GM10248 (cell line): ENCODE data around the gene PHLPP1.

Experiments used
- CTCF ChIA-PET: fragments of 300-600 bp; sonication (Branson Sonifier 250); formaldehyde crosslinking; extraction: SDS; loops from one replicate; lab custom pipeline; 2021; ENCODE audit warnings: antibody characterized with exemption; lab: Yijun Ruan, JAX
- POLR2A ChIA-PET: fragments of 350-650 bp; sonication (Branson Sonifier 250); formaldehyde crosslinking; extraction: SDS; loops from one replicate; lab custom pipeline; 2020; ENCODE audit warnings: antibody characterized with exemption; lab: Yijun Ruan, JAX
- DNase-seq: peaks from one replicate; pipeline ENCODE4 v3.0.0; 2012; ENCODE audit errors: extremely low spot score
- CTCF ChIP-seq: IDR thresholded peaks from 2 replicates; pipeline ENCODE4 v1.5.1; 2012; ENCODE audit warnings: mild to moderate bottlenecking, low read depth; ENCODE audit errors: extremely low read depth, missing control alignments, control extremely low read depth

PHLPP1 gene

GRCh38 chr18:62957885-62958472, 242.6 kb downstream of the PHLPP1 start:
- ChIA-PET CTCF (interaction anchor here (0.6 to 8.0 kb wide), 30 partner anchors 8 to 532 kb away, joined by 3 to 72 read pairs (median 4); partner anchors contain the start of gene PHLPP1), POLR2A (interaction anchor here (0.9 kb wide), 1 partner anchor 243 kb away, joined by 3 read pairs; the partner anchor contains the start of gene PHLPP1)
- TF ChIP-seq CTCF: peak; percentile 40
- no peak for DNase-seq

GRCh38 chr18:62959481-62959880, 244.1 kb downstream of the PHLPP1 start:
- ChIA-PET CTCF (interaction anchor here (1.2 to 8.0 kb wide), 5 partner anchors 11 to 373 kb away, joined by 3 to 72 read pairs (median 31); partner anchors contain the start of gene PHLPP1), POLR2A (no interaction called here)
- TF ChIP-seq CTCF: no peak
- DNase-seq: no peak

GRCh38 chr18:62963507-62963906, 248.2 kb downstream of the PHLPP1 start:
- no peak for TF ChIP-seq CTCF
- ChIA-PET CTCF (interaction anchor here (0.5 to 3.7 kb wide), 8 partner anchors 18 to 378 kb away, joined by 3 to 15 read pairs (median 4); partner anchors contain the start of genes BCL2 and PHLPP1), POLR2A (no interaction called here)
- no peak for DNase-seq

- CTCF ChIA-PET: interaction anchor here (1.0 to 3.7 kb wide), 3 partner anchors 17 to 379 kb away, joined by 3 to 15 read pairs (median 8); no protein-coding TSS in a partner anchor
- no peak for TF ChIP-seq CTCF
- POLR2A ChIA-PET: no interaction called here
- DNase-seq: no peak
Measured at GRCh38 chr18:62964432-62964831, 249.1 kb downstream of the PHLPP1 start.

- no peak for DNase-seq
- CTCF ChIA-PET: interaction anchor here (1.0 to 1.8 kb wide), 4 partner anchors 9 to 252 kb away, joined by 3 to 17 read pairs (median 4); partner anchors contain the start of gene PHLPP1
- TF ChIP-seq CTCF: no peak
- POLR2A ChIA-PET: no interaction called here
Measured at GRCh38 chr18:62967089-62967488, 251.7 kb downstream of the PHLPP1 start.

DNA sequence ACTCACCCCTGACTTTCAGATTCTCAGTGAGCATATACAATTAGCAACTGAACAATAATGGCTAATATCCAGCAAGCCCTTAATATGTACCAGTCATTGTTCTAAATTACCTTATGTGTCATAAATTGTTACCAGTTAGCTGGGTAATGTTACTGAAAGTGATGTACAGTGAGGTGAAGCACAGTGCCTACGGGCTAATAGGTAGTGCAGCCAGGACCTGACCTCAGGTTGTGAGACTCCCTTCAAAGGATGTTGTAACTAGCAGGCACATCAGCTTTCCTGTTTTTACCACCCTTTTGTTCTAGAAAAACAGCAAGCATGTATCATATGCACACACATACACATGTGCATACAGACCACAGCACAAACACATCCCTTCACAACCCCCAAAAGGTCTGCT, 258.3 kb downstream of the PHLPP1 start:
- DNase-seq: no peak
- ChIA-PET CTCF (interaction anchor here (1.1 to 4.0 kb wide), 3 partner anchors 8 to 259 kb away, joined by 3 to 21 read pairs (median 15); no protein-coding TSS in a partner anchor), POLR2A (no interaction called here)

More for the DNA sequence above, 258.3 kb downstream of the PHLPP1 start:
- no peak for TF ChIP-seq CTCF
